ENCODE data around the gene EPS8. TPM values are rescaled to one million over a fixed set of nuclear protein-coding genes. Genes with fewer than 3 reads are reported as not detected.

Gene EPS8
- total RNA-seq, 1 experiment from 2014 or later = 32.0 TPM

DNA sequence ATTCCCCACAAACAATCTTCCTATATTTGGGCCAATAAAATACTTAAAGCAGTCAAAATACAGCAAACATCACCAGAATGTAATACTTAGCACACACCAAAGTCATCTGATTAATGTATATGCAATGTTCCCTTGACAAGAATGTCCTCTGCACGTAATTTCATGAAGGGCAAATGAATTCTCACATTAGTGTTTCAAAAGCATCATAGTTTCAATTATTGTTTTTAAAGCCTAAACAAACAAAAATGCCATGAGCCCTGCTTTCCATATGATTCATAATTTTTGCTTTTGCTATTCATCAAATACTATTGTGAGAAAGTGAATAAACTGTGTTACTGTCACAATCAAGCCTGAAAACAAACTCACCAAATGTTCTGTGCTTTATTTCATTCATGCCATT is 156.0 kb downstream of the EPS8 start:
- intact Hi-C loops (cut with micrococcal nuclease; ENCODE audit: unreplicated experiment) (no loop called here), in situ Hi-C loops (cut with HindIII; ENCODE audit: low pct_unique_long_range_greater_than_20kb, low sequenced_read_pairs) (no loop called here)
- Histone ChIP-seq H3K36me3 (ENCODE audit: control insufficient read depth, insufficient read depth, low read length) (no peaks in the 10 kb centered on the region), H3K4me1 (ENCODE audit: control insufficient read depth, insufficient read depth, low read length) (peaks cover 10% of the 10 kb centered on the region; the same call in 1 of the 2 replicates), H3K4me3 (ENCODE audit: low read depth in 2 of 2, low read length in 2 of 2) (no peak overlapping the region), H3K9me3 (ENCODE audit: control insufficient read depth, insufficient read depth, low read depth, low read length) (no peaks in the 10 kb centered on the region), H3K27ac (ENCODE audit: low read length) (no peak overlapping the region), H3K27me3 (ENCODE audit: control insufficient read depth, insufficient read depth, low read length) (no peaks in the 10 kb centered on the region)
- ATAC-seq (no peak), DNase-seq (ENCODE audit: low read depth, low spot score) (no peak)
- no TSS peak for BruUV-seq (replicated peaks)
- CTCF ChIA-PET = no interaction called here
- TF ChIP-seq TCF7L2 (IDR thresholded peaks at IDR 0.05; ENCODE audit: low read depth, low read length) (no peak), CTCF (IDR thresholded peaks at IDR 0.05) (no peak), SIN3A (IDR thresholded peaks at IDR 0.05; ENCODE audit: borderline replicate concordance, insufficient read depth, low read depth, low read length) (no peak), POLR2AphosphoS5 (IDR thresholded peaks at IDR 0.05; ENCODE audit: low read depth, low read length) (no peak)
- TF ChIP-seq, protein P1, sequence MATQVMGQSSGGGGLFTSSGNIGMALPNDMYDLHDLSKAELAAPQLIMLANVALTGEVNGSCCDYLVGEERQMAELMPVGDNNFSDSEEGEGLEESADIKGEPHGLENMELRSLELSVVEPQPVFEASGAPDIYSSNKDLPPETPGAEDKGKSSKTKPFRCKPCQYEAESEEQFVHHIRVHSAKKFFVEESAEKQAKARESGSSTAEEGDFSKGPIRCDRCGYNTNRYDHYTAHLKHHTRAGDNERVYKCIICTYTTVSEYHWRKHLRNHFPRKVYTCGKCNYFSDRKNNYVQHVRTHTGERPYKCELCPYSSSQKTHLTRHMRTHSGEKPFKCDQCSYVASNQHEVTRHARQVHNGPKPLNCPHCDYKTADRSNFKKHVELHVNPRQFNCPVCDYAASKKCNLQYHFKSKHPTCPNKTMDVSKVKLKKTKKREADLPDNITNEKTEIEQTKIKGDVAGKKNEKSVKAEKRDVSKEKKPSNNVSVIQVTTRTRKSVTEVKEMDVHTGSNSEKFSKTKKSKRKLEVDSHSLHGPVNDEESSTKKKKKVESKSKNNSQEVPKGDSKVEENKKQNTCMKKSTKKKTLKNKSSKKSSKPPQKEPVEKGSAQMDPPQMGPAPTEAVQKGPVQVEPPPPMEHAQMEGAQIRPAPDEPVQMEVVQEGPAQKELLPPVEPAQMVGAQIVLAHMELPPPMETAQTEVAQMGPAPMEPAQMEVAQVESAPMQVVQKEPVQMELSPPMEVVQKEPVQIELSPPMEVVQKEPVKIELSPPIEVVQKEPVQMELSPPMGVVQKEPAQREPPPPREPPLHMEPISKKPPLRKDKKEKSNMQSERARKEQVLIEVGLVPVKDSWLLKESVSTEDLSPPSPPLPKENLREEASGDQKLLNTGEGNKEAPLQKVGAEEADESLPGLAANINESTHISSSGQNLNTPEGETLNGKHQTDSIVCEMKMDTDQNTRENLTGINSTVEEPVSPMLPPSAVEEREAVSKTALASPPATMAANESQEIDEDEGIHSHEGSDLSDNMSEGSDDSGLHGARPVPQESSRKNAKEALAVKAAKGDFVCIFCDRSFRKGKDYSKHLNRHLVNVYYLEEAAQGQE (IDR thresholded peaks at IDR 0.05; ENCODE audit: insufficient read depth in 1 of 2, low read depth in 2 of 2, low read length in 1 of 2) = no peak
- POLR2A ChIA-PET = no interaction called here

DNA sequence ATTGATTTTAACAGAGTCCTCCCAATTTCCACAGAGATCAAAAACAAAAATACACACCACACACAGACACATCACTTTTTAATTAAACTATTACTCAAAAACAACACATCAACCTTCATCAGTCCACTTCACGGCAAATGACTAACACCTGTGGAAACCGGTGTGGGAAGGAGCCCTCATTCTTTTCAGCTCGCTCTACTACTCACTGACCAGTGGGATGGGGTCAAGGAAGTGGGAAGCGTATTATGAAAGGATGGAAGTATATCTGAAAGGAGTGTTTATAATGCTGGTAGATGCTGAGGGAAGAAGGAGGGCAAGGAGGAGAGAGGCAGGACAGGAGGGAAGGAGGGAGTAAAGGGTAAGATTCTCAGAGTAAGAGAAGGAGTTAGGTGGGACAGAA is 156.5 kb downstream of the EPS8 start:
- BruUV-seq (replicated peaks) = no TSS peak
- no peak for TF ChIP-seq CTCF (IDR thresholded peaks at IDR 0.05)
- no peak for TF ChIP-seq POLR2AphosphoS5 (IDR thresholded peaks at IDR 0.05; ENCODE audit: low read depth, low read length)
- TF ChIP-seq SIN3A (IDR thresholded peaks at IDR 0.05; ENCODE audit: borderline replicate concordance, insufficient read depth, low read depth, low read length) = no peak
- TF ChIP-seq TCF7L2 (IDR thresholded peaks at IDR 0.05; ENCODE audit: low read depth, low read length) = no peak
- TF ChIP-seq, protein P1 (IDR thresholded peaks at IDR 0.05; ENCODE audit: insufficient read depth in 1 of 2, low read depth in 2 of 2, low read length in 1 of 2) = no peak
- Histone ChIP-seq H3K4me3 (ENCODE audit: low read depth in 2 of 2, low read length in 2 of 2) (no peak overlapping the region), H3K36me3 (ENCODE audit: control insufficient read depth, insufficient read depth, low read length) (no peaks in the 10 kb centered on the region), H3K4me1 (ENCODE audit: control insufficient read depth, insufficient read depth, low read length) (peaks cover 10% of the 10 kb centered on the region; the same call in 1 of the 2 replicates), H3K9me3 (ENCODE audit: control insufficient read depth, insufficient read depth, low read depth, low read length) (no peaks in the 10 kb centered on the region), H3K27me3 (ENCODE audit: control insufficient read depth, insufficient read depth, low read length) (no peaks in the 10 kb centered on the region), H3K27ac (ENCODE audit: low read length) (no peak overlapping the region)
- in situ Hi-C loops (cut with HindIII; ENCODE audit: low pct_unique_long_range_greater_than_20kb, low sequenced_read_pairs) = no loop called here
- ChIA-PET CTCF (no interaction called here), POLR2A (no interaction called here)
- intact Hi-C loops (cut with micrococcal nuclease; ENCODE audit: unreplicated experiment) = no loop called here
- DNase-seq (ENCODE audit: low read depth, low spot score) (no peak), ATAC-seq (no peak)
